Activated CD4-positive, alpha-beta memory T cell treated with anti-CD3 and anti-CD28 coated beads for 36 hours (primary cell): ENCODE data around the gene BRD1. TPM values are rescaled to one million over a fixed set of nuclear protein-coding genes. Genes with fewer than 3 reads are reported as not detected.
"Not testable (repeated sequence)": the region's sequence is repeated elsewhere in the genome, so short reads cannot be mapped to it uniquely, and the experiment has no call there.

Source experiments
- CTCF ChIA-PET: fragments of 350-600 bp; sonication (Branson Sonifier 250); formaldehyde crosslinking; loops from one replicate; lab custom pipeline; 2021; ENCODE audit warnings: antibody characterized with exemption, inconsistent platforms; lab: Charles Lee
- POLR2A ChIA-PET: fragments of 350-600 bp; sonication (Branson Sonifier 250); formaldehyde crosslinking; loops from one replicate; lab custom pipeline; 2021; ENCODE audit warnings: antibody characterized with exemption; lab: Charles Lee
- DNase-seq: peaks from one replicate; pipeline ENCODE4 v3.0.0-alpha.2; 2020
- H3K27ac Mint-ChIP-seq: one replicate; pipeline ENCODE4 v1.8.0; 2021; ENCODE audit warnings: mixed read lengths
- H3K27me3 Mint-ChIP-seq: one replicate; pipeline ENCODE4 v1.8.0; 2021; ENCODE audit warnings: mixed read lengths
- H3K36me3 Mint-ChIP-seq: one replicate; pipeline ENCODE4 v1.8.0; 2021; ENCODE audit warnings: mixed read lengths
- H3K4me1 Mint-ChIP-seq: one replicate; pipeline ENCODE4 v1.8.0; 2021; ENCODE audit warnings: low read depth, mixed read lengths
- H3K4me3 Mint-ChIP-seq: one replicate; pipeline ENCODE4 v1.8.0; 2021; ENCODE audit warnings: mild to moderate bottlenecking, mixed read lengths
- H3K9me3 Mint-ChIP-seq: one replicate; pipeline ENCODE4 v1.8.0; 2021; ENCODE audit warnings: mixed read lengths
- intact Hi-C: fragments of 100-400 bp; cut with micrococcal nuclease; formaldehyde crosslinking; loops from one replicate; pipeline ENCODE4 v1.15.1; 2023
- total RNA-seq, 2 experiments: library from RNA; stranded (reverse); gene quantifications; one replicate each; pipeline ENCODE4 v1.2.3, GENCODE V29; 2021

BRD1 gene
- total RNA-seq, 2 experiments from 2014 or later: 27.5 to 30.2 TPM

DNA sequence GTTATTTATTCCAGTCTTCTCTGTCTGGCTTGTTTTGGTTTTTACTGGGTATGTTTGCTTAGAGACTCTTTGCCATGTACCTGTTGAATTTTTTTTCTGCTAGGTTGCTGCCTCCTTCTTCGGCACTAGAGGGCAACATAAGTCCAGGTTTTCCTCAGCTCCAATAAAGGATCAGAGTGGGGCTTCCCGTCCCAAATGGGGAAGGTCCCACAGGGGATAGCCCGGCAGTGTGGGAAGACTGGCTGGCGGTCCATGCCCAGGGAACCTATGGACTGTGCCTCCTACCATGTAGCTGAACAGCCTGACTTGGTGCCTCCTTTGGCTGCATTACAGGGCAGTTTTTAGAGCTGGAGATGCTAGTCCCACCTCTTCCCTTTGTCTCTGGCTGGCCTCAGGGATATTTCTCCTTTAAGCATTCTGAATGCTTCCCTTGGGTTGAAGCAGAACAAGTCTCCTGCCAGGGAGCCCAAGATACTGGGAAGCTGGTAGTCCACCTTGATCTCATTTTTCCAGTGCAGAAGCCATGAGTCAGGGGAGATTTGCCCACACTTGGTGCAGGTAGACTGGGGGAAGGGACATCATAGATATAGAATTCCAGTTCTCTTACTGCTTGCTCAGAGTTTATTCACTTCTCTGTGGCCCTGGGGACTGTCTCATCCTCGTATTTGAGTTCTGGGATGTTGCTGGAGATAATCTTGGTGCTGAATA is 60.2 kb downstream of the BRD1 start:
- H3K4me1 Mint-ChIP-seq: peaks cover 9% of the 10 kb centered on the region
- intact Hi-C loops: loop anchor here (1.0 to 5.0 kb wide), 3 partner anchors 151 to 440 kb away; partner anchors contain the start of genes ALG12 and CRELD2
- ChIA-PET CTCF (interaction anchor here (0.7 to 4.0 kb wide), 30 partner anchors 10 to 470 kb away, joined by 3 to 35 read pairs (median 4); no protein-coding TSS in a partner anchor), POLR2A (interaction anchor here (1.1 to 1.6 kb wide), 4 partner anchors 150 to 263 kb away, joined by 3 to 4 read pairs (median 4); partner anchors contain the start of genes ALG12, CRELD2 and PIM3)
- peak overlapping the region; percentile 2 for H3K27ac Mint-ChIP-seq
- no peaks in the 10 kb centered on the region for H3K27me3 Mint-ChIP-seq
- no peak overlapping the region for H3K4me3 Mint-ChIP-seq
- peak; percentile 53 for DNase-seq
- peaks cover 11% of the 10 kb centered on the region for H3K9me3 Mint-ChIP-seq
- peaks cover 3% of the 10 kb centered on the region for H3K36me3 Mint-ChIP-seq

- Mint-ChIP-seq H3K36me3 (peaks cover 3% of the 10 kb centered on the region), H3K27me3 (no peaks in the 10 kb centered on the region), H3K27ac (no peak overlapping the region), H3K9me3 (peaks cover 11% of the 10 kb centered on the region), H3K4me1 (peaks cover 14% of the 10 kb centered on the region), H3K4me3 (no peak overlapping the region)
- intact Hi-C loops: loop anchor here (2.0 to 5.0 kb wide), 2 partner anchors 153 to 441 kb away; partner anchors contain the start of genes ALG12 and CRELD2
- ChIA-PET POLR2A (no interaction called here), CTCF (interaction anchor here (1.2 to 4.0 kb wide), 3 partner anchors 10 to 264 kb away, joined by 3 to 35 read pairs (median 6); no protein-coding TSS in a partner anchor)
- peak; percentile 7 for DNase-seq
Measured at GRCh38 chr22:49765951-49766350, 61.7 kb downstream of the BRD1 start.

- CTCF ChIA-PET: interaction anchor here (1.3 to 4.0 kb wide), 2 partner anchors 11 to 265 kb away, joined by 6 to 35 read pairs; no protein-coding TSS in a partner anchor
Measured at GRCh38 chr22:49765091-49765771, 62.4 kb downstream of the BRD1 start.

DNA sequence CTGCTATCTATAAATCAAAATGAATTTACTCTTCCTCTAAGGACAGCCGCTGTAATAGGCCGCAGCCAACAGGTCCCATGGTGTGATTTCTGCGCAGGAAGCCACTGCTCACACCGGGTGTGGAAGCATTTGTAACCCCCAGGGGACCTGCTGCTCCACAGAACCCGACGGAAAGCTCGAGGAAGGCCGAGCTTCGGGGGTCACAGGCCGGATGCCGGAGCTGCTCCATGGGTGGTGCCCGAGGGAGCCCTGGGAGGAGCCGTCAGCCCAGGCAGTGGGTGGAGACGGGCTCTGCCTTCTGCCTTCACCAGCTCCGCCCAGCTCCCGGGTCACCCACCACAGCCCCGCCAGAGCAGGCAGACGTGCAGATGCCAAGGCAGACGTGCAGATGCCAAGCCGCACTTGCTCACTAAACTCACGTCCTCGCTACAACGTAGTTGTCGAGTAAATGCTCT is 63.5 kb downstream of the BRD1 start:
- intact Hi-C loops: no loop called here
- ChIA-PET POLR2A (no interaction called here), CTCF (interaction anchor here (1.3 kb wide), 1 partner anchor 266 kb away, joined by 3 read pairs; no protein-coding TSS in a partner anchor)
- H3K4me1 Mint-ChIP-seq: peaks cover 13% of the 10 kb centered on the region
- no peaks in the 10 kb centered on the region for H3K27me3 Mint-ChIP-seq
- H3K27ac Mint-ChIP-seq: no peak overlapping the region
- peaks cover 11% of the 10 kb centered on the region for H3K9me3 Mint-ChIP-seq
- H3K4me3 Mint-ChIP-seq: no peak overlapping the region
- peaks cover 3% of the 10 kb centered on the region for H3K36me3 Mint-ChIP-seq
- no peak for DNase-seq

More at GRCh38 chr22:49765091-49765771, 62.4 kb downstream of the BRD1 start:
- peak; percentile 6 for DNase-seq
- Mint-ChIP-seq H3K4me1 (peaks cover 13% of the 10 kb centered on the region), H3K27ac (no peak overlapping the region), H3K27me3 (no peaks in the 10 kb centered on the region), H3K36me3 (peaks cover 3% of the 10 kb centered on the region), H3K4me3 (no peak overlapping the region), H3K9me3 (peaks cover 11% of the 10 kb centered on the region)
- POLR2A ChIA-PET: no interaction called here
- intact Hi-C loops: loop anchor here (5.0 kb wide), 1 partner anchor 442 kb away; no protein-coding TSS in a partner anchor

DNA sequence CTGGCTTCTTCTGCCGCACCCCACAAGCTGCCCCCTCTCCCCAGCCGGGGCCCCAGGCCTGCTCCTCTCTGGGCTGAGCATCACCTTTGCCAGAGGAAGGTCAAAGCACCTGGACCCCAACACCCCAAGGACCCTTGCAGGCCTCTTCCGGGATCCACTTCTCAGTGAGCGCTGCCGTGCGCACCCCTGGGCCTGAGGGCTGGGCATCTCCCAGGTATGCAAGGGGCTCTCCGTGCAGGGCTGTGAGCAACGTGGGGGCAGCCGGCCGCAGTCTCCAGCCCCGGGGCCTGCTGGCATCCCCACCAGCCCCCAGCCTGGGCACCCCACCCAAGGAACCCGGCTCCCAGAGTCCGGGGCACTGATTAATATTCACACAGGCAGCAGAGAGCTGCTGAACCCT is 64.0 kb downstream of the BRD1 start:
- Mint-ChIP-seq H3K4me1 (peaks cover 13% of the 10 kb centered on the region), H3K9me3 (peaks cover 11% of the 10 kb centered on the region), H3K4me3 (no peak overlapping the region), H3K27me3 (no peaks in the 10 kb centered on the region), H3K27ac (no peak overlapping the region), H3K36me3 (peaks cover 3% of the 10 kb centered on the region)
- no peak for DNase-seq
- ChIA-PET POLR2A (no interaction called here), CTCF (interaction anchor here (1.3 kb wide), 1 partner anchor 267 kb away, joined by 3 read pairs; no protein-coding TSS in a partner anchor)
- intact Hi-C loops: no loop called here

DNA sequence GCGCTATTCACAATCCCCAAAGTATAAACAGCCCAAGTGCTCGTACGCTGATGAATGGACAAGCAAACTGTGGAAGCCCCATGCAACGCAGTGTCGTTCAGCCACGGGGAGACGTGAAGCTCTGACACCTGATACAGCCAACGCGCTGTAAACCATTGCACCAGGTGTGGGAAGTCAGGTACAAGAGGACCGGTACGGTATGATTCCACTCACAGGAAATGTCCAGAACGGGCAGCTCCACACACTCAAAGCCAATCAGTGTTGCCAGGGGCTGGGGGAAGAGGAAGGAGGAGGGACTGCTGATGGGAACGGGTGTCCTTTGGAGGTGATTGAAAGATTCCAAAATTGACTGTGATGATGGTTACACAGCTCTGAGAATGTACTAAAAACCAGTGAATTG is 64.5 kb downstream of the BRD1 start:
- Mint-ChIP-seq H3K27me3 (no peaks in the 10 kb centered on the region), H3K27ac (no peak overlapping the region), H3K36me3 (peaks cover 3% of the 10 kb centered on the region), H3K4me3 (no peak overlapping the region), H3K4me1 (peaks cover 13% of the 10 kb centered on the region), H3K9me3 (peaks cover 11% of the 10 kb centered on the region)
- no peak for DNase-seq
- ChIA-PET POLR2A (no interaction called here), CTCF (interaction anchor here (1.3 kb wide), 1 partner anchor 267 kb away, joined by 3 read pairs; no protein-coding TSS in a partner anchor)
- intact Hi-C loops: no loop called here

DNA sequence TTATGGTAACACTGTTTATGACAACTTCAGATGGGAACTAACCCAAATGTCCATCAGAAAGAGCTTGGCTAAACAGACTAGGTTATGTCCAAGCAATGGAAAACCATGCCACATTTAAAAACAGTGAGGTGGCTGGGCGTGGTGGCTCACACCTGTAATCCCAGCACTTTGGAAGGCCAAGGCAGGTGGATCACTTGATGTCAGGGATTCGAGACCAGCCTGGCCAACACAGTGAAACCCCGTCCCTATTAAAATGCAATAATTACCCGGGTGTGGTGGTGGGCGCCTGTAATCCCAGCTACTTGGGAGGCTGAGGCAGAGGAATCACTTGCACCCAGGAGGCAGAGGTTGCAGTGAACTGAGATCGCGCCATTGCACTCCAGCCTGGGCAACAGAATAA is 65.1 kb downstream of the BRD1 start:
- H3K36me3 Mint-ChIP-seq, H3K27me3 Mint-ChIP-seq, DNase-seq, H3K4me3 Mint-ChIP-seq, intact Hi-C loops, POLR2A ChIA-PET, H3K27ac Mint-ChIP-seq: not testable (repeated sequence)
- H3K9me3 Mint-ChIP-seq: peaks cover 11% of the 10 kb centered on the region
- peaks cover 12% of the 10 kb centered on the region for H3K4me1 Mint-ChIP-seq
- CTCF ChIA-PET: interaction anchor here (0.6 to 1.0 kb wide), 3 partner anchors 26 to 268 kb away, joined by 3 to 4 read pairs (median 3); no protein-coding TSS in a partner anchor

- CTCF ChIA-PET: interaction anchor here (0.6 to 1.0 kb wide), 4 partner anchors 18 to 269 kb away, joined by 3 to 4 read pairs (median 3); no protein-coding TSS in a partner anchor
Measured at GRCh38 chr22:49761836-49762235, 65.8 kb downstream of the BRD1 start.

DNA sequence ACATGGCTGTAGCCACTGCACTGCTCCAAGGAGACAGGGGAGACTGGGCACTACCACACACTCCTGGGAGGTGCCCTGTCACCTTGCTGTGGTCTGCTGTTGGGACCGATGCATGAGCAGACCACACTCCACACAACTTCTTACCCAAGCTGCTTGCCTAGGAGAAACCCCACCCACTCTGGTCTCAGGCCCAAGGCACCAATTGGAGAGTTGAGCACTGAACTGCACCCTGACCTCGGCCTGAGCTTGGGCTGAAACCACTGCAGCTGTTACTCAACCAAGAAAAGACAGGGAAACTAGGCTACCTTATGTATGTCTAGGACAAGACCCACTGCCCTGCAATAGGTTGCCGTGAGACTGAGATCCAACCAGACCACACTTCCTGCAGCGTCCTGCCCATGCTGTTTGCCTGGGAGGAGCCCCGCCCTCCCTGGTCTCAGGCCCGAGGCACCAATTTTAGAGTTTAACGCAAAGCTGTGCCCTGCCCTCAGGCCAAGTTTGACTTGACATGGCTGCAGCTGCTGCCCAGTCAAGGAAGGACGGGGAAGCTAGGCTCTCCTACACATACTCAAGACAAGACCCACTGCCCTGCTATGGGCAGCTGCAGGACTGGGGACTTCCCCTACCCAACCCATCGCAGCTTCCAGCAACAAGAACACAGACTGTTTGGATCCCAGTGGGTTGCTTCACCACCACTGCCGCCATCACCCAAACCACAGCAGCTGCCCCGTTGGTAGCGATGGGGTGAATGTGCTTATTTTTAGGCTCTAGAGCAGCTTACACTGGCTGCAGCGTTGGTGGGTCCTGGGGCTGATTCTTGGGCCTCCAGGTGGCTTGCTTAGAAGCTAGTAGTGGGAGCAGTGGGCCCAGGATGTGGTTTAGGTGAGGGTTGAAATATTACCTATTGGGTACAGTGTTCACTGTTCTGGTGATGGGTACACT is 66.8 kb downstream of the BRD1 start:
- H3K4me3 Mint-ChIP-seq: no peak overlapping the region
- ChIA-PET CTCF (interaction anchor here (0.7 kb wide), 1 partner anchor 269 kb away, joined by 3 read pairs; no protein-coding TSS in a partner anchor), POLR2A (no interaction called here)
- intact Hi-C loops: no loop called here
- no peak overlapping the region for H3K27ac Mint-ChIP-seq
- no peaks in the 10 kb centered on the region for H3K9me3 Mint-ChIP-seq
- peaks cover 3% of the 10 kb centered on the region for H3K27me3 Mint-ChIP-seq
- peak; percentile 16 for DNase-seq
- no peaks in the 10 kb centered on the region for H3K36me3 Mint-ChIP-seq
- peaks cover 10% of the 10 kb centered on the region for H3K4me1 Mint-ChIP-seq

More at GRCh38 chr22:49761836-49762235, 65.8 kb downstream of the BRD1 start:
- H3K4me3 Mint-ChIP-seq: no peak overlapping the region
- no peak for DNase-seq
- H3K27me3 Mint-ChIP-seq: no peaks in the 10 kb centered on the region
- H3K9me3 Mint-ChIP-seq: peaks cover 6% of the 10 kb centered on the region
- intact Hi-C loops: no loop called here
- H3K36me3 Mint-ChIP-seq: no peaks in the 10 kb centered on the region
- H3K27ac Mint-ChIP-seq: no peak overlapping the region
- POLR2A ChIA-PET: no interaction called here
- H3K4me1 Mint-ChIP-seq: peaks cover 10% of the 10 kb centered on the region

DNA sequence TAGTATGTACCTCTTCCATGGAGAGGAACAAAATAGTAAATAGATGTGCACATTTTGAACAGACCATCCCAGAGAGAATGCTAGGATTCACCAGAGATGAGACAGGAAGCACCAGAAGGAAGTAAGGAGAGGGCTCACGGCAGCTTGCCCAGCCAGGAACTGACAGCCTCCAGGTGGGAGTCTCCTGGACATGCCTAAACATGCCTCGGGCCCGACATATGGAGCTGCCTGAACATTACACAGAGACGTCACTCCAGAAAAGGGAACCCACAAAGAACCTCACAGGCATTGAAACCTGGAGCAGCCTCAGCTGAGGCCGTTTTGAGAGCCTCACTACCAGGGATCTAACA is 67.4 kb downstream of the BRD1 start:
- H3K9me3 Mint-ChIP-seq: no peaks in the 10 kb centered on the region
- POLR2A ChIA-PET: no interaction called here
- peaks cover 10% of the 10 kb centered on the region for H3K4me1 Mint-ChIP-seq
- H3K36me3 Mint-ChIP-seq: no peaks in the 10 kb centered on the region
- H3K4me3 Mint-ChIP-seq: no peak overlapping the region
- no peak for DNase-seq
- H3K27me3 Mint-ChIP-seq: peaks cover 4% of the 10 kb centered on the region
- H3K27ac Mint-ChIP-seq: no peak overlapping the region
- CTCF ChIA-PET: no interaction called here
- intact Hi-C loops: no loop called here

GRCh38 chr22:49756676-49757075 is 71.0 kb downstream of the BRD1 start:
- Mint-ChIP-seq H3K36me3 (no peaks in the 10 kb centered on the region), H3K27me3 (peaks cover 4% of the 10 kb centered on the region), H3K9me3 (no peaks in the 10 kb centered on the region), H3K4me1 (peaks cover 6% of the 10 kb centered on the region), H3K4me3 (no peak overlapping the region), H3K27ac (no peak overlapping the region)
- ChIA-PET CTCF (no interaction called here), POLR2A (interaction anchor here (0.6 kb wide), 1 partner anchor 20 kb away, joined by 3 read pairs; no protein-coding TSS in a partner anchor)
- no peak for DNase-seq
- intact Hi-C loops: no loop called here
